WTC11 (cell line): Measurements from ENCODE around the gene BRK1. TPM values are rescaled to one million over a fixed set of nuclear protein-coding genes. Genes with fewer than 3 reads are reported as not detected.
"Not testable (repeated sequence)": the region's sequence is repeated elsewhere in the genome, so short reads cannot be mapped to it uniquely, and the experiment has no call there.

Experiments used
- ATAC-seq: fragments of 200-7000 bp; cut with Tn5 transposase; 2 replicates; pipeline ENCODE4 v1.10.0; 2021; ENCODE audit warnings: mild to moderate bottlenecking, moderate library complexity
- CTCF ChIA-PET: fragments of 300-600 bp; sonication (Branson Sonifier 250); formaldehyde crosslinking; loops from one replicate; lab custom pipeline; 2021; ENCODE audit warnings: antibody characterized with exemption; lab: Charles Lee
- POLR2A ChIA-PET: fragments of 350-600 bp; sonication (Branson Sonifier 250); formaldehyde crosslinking; loops from one replicate; lab custom pipeline; 2021; ENCODE audit warnings: antibody characterized with exemption; lab: Charles Lee
- DNase-seq: peaks from one replicate; pipeline ENCODE4 v3.0.0; 2021; ENCODE audit warnings: low spot score
- H3K27ac Mint-ChIP-seq: 2 replicates; pipeline ENCODE4 v1.8.0; 2021; ENCODE audit warnings: mixed read lengths
- H3K27me3 Mint-ChIP-seq: 2 replicates; pipeline ENCODE4 v1.8.0; 2021; ENCODE audit warnings: low read depth, mild to moderate bottlenecking, moderate library complexity, mixed read lengths
- H3K36me3 Mint-ChIP-seq: 2 replicates; pipeline ENCODE4 v1.8.0; 2021; ENCODE audit warnings: mixed read lengths
- H3K4me1 Mint-ChIP-seq: 2 replicates; pipeline ENCODE4 v1.8.0; 2022; ENCODE audit warnings: mixed read lengths
- H3K4me3 Mint-ChIP-seq: 2 replicates; pipeline ENCODE4 v1.8.0; 2021; ENCODE audit warnings: mild to moderate bottlenecking, moderate library complexity, mixed read lengths
- H3K9me3 Mint-ChIP-seq: 2 replicates; pipeline ENCODE4 v1.8.0; 2021; ENCODE audit warnings: mixed read lengths
- ATF6 ChIP-seq: sonication (generic); formaldehyde crosslinking; IDR thresholded peaks from 2 replicates; pipeline ENCODE4 v1.8.1; 2023; ENCODE audit warnings: mild to moderate bottlenecking, missing genetic modification reagents
- CTCF ChIP-seq: fragments of 200-600 bp; IDR thresholded peaks from 2 replicates; pipeline ENCODE4 v1.8.0; 2022; ENCODE audit warnings: antibody characterized with exemption
- E2F1 ChIP-seq: sonication (generic); formaldehyde crosslinking; IDR thresholded peaks from 2 replicates; pipeline ENCODE4 v1.8.0; 2022; ENCODE audit warnings: mild to moderate bottlenecking, missing genetic modification reagents
- E2F4 ChIP-seq: sonication (generic); formaldehyde crosslinking; IDR thresholded peaks from 2 replicates; pipeline ENCODE4 v1.8.1; 2022; ENCODE audit warnings: low read depth, mild to moderate bottlenecking, moderate library complexity, missing genetic modification reagents, borderline replicate concordance
- FOXP1 ChIP-seq: sonication (generic); formaldehyde crosslinking; IDR thresholded peaks from 2 replicates; pipeline ENCODE4 v1.8.0; 2022; ENCODE audit warnings: missing genetic modification reagents, mild to moderate bottlenecking, moderate library complexity, borderline replicate concordance
- JUN ChIP-seq: sonication (generic); formaldehyde crosslinking; IDR thresholded peaks from 2 replicates; pipeline ENCODE4 v1.8.0; 2023; ENCODE audit warnings: mild to moderate bottlenecking, missing genetic modification reagents
- MAX ChIP-seq: sonication (generic); formaldehyde crosslinking; IDR thresholded peaks from 2 replicates; pipeline ENCODE4 v1.8.0; 2022; ENCODE audit warnings: mild to moderate bottlenecking, missing genetic modification reagents
- MYBL2 ChIP-seq: sonication (generic); formaldehyde crosslinking; IDR thresholded peaks from 2 replicates; pipeline ENCODE4 v1.8.1; 2023; ENCODE audit warnings: mild to moderate bottlenecking, moderate library complexity, missing genetic modification reagents
- NFATC4 ChIP-seq: fragments of 250-450 bp; sonication (Bioruptor Pico); IDR thresholded peaks from 2 replicates; pipeline ENCODE4 v1.9.0; 2021; ENCODE audit warnings: mild to moderate bottlenecking
- NFYB ChIP-seq: sonication (generic); formaldehyde crosslinking; conservative IDR thresholded peaks from 2 replicates; pipeline ENCODE4 v1.8.0; 2022; ENCODE audit warnings: low read depth, missing genetic modification reagents
- PRDM15 ChIP-seq: sonication (generic); formaldehyde crosslinking; IDR thresholded peaks from 2 replicates; pipeline ENCODE4 v1.8.0; 2022; ENCODE audit warnings: missing genetic modification reagents
- PREB ChIP-seq: sonication (generic); formaldehyde crosslinking; IDR thresholded peaks from 2 replicates; pipeline ENCODE4 v1.8.1; 2022; ENCODE audit warnings: mild to moderate bottlenecking, missing genetic modification reagents, moderate library complexity, borderline replicate concordance
- SMAD3 ChIP-seq: sonication (generic); formaldehyde crosslinking; IDR thresholded peaks from 2 replicates; pipeline ENCODE4 v1.8.0; 2022; ENCODE audit warnings: missing genetic modification reagents, mild to moderate bottlenecking, borderline replicate concordance
- ZNF396 ChIP-seq: fragments of 250-450 bp; sonication (Bioruptor Pico); IDR thresholded peaks from 2 replicates; pipeline ENCODE4 v1.8.0; 2021; ENCODE audit warnings: mild to moderate bottlenecking, moderate library complexity, borderline replicate concordance
- ZNF532 ChIP-seq: fragments of 250-450 bp; sonication (Bioruptor Pico); IDR thresholded peaks from 2 replicates; pipeline ENCODE4 v1.9.0; 2021; ENCODE audit warnings: mild to moderate bottlenecking, borderline replicate concordance
- total RNA-seq: library from RNA; stranded (reverse); gene quantifications from 3 replicates; pipeline ENCODE4 v1.2.3, GENCODE V29; 2021

Gene BRK1
- total RNA-seq, 1 experiment from 2014 or later: 107 TPM

GRCh38 chr3:10090179-10090578, 25.3 kb upstream of the BRK1 start:
- ATAC-seq: no peak
- Mint-ChIP-seq H3K4me3 (no peak overlapping the region), H3K27me3 (no peaks in the 10 kb centered on the region), H3K27ac (no peak overlapping the region), H3K36me3 (peaks cover 64% of the 10 kb centered on the region), H3K4me1 (no peaks in the 10 kb centered on the region), H3K9me3 (no peaks in the 10 kb centered on the region)
- TF ChIP-seq PRDM15 (CRISPR knock-in tag) (no peak), NFATC4 (CRISPR knock-in tag) (no peak), MAX (CRISPR knock-in tag) (no peak), JUN (no peak), FOXP1 (CRISPR knock-in tag) (no peak), ZNF396 (CRISPR knock-in tag) (no peak), E2F4 (CRISPR knock-in tag) (no peak), PREB (no peak), ATF6 (CRISPR knock-in tag) (no peak), NFYB (CRISPR knock-in tag) (no peak), ZNF532 (CRISPR knock-in tag) (no peak), CTCF (no peak), SMAD3 (CRISPR knock-in tag) (no peak), MYBL2 (CRISPR knock-in tag) (no peak), E2F1 (CRISPR knock-in tag) (no peak)
- POLR2A ChIA-PET: no interaction called here
- no peak for DNase-seq
- CTCF ChIA-PET: interaction anchor here (0.7 kb wide), 1 partner anchor 142 kb away, joined by 7 read pairs; no protein-coding TSS in a partner anchor

GRCh38 chr3:10090774-10091173, 24.7 kb upstream of the BRK1 start:
- DNase-seq, H3K9me3 Mint-ChIP-seq, POLR2A ChIA-PET, H3K4me3 Mint-ChIP-seq, H3K4me1 Mint-ChIP-seq, ATAC-seq, H3K27me3 Mint-ChIP-seq, H3K27ac Mint-ChIP-seq: not testable (repeated sequence)
- CTCF ChIA-PET: interaction anchor here (0.7 kb wide), 1 partner anchor 142 kb away, joined by 7 read pairs; no protein-coding TSS in a partner anchor
- H3K36me3 Mint-ChIP-seq: peaks cover 66% of the 10 kb centered on the region

GRCh38 chr3:10091387-10091786, 24.1 kb upstream of the BRK1 start:
- CTCF ChIA-PET, H3K9me3 Mint-ChIP-seq, DNase-seq, H3K27me3 Mint-ChIP-seq, ATAC-seq, H3K27ac Mint-ChIP-seq, POLR2A ChIA-PET, H3K4me3 Mint-ChIP-seq, H3K4me1 Mint-ChIP-seq: not testable (repeated sequence)
- peaks cover 63% of the 10 kb centered on the region for H3K36me3 Mint-ChIP-seq
